ENCODE data around the gene HDGFL3. TPM values are rescaled to one million over a fixed set of nuclear protein-coding genes. Genes with fewer than 3 reads are reported as not detected.

HDGFL3 gene
- total and polyA plus RNA-seq, 9 donors, result 24.7 to 67.6 (median 52.6) TPM

GRCh38 chr15:83113881-83114674 is 93.5 kb downstream of the HDGFL3 start:
- intact Hi-C loops (cut with DNase I), result no loop called here
- DNase-seq, result no peak
- Histone ChIP-seq H3K27me3 (no peaks in the 10 kb centered on the region), H3K27ac (no peak overlapping the region), H3K4me3 (no peak overlapping the region), H3K9me3 (no peaks in the 10 kb centered on the region), H3K4me1 (ENCODE audit: insufficient read depth) (no peaks in the 10 kb centered on the region), H3K36me3 (no peaks in the 10 kb centered on the region)
- WGBS, 3 donors, result 83 to 92% (median 84%) methylated on average over 5 of the region's 5 CpGs
- TF ChIP-seq CTCF (IDR thresholded peaks at IDR 0.05) (no peak), POLR2A (IDR thresholded peaks at IDR 0.05) (no peak), EP300 (IDR thresholded peaks at IDR 0.05) (no peak)

GRCh38 chr15:83112956-83113299 is 94.7 kb downstream of the HDGFL3 start:
- H3K27ac ChIP-seq, result no peak overlapping the region
- no peaks in the 10 kb centered on the region for H3K9me3 ChIP-seq
- intact Hi-C loops (cut with DNase I), result no loop called here
- no peak for DNase-seq
- TF ChIP-seq EP300 (IDR thresholded peaks at IDR 0.05) (no peak), CTCF (IDR thresholded peaks at IDR 0.05) (no peak), POLR2A (IDR thresholded peaks at IDR 0.05) (no peak)
- peaks cover 1% of the 10 kb centered on the region for H3K4me1 ChIP-seq (ENCODE audit: insufficient read depth)
- 31 to 57% (median 42%) methylated on average over 3 of the region's 3 CpGs for WGBS, 3 donors
- no peaks in the 10 kb centered on the region for H3K27me3 ChIP-seq
- H3K36me3 ChIP-seq, result no peaks in the 10 kb centered on the region
- no peak overlapping the region for H3K4me3 ChIP-seq

- intact Hi-C loops (cut with DNase I), result no loop called here
- Histone ChIP-seq H3K4me1 (ENCODE audit: insufficient read depth) (peaks cover 4% of the 10 kb centered on the region), H3K9me3 (no peaks in the 10 kb centered on the region), H3K4me3 (no peak overlapping the region), H3K27ac (no peak overlapping the region), H3K36me3 (no peaks in the 10 kb centered on the region), H3K27me3 (no peaks in the 10 kb centered on the region)
- 56 to 63% (median 57%) methylated on average over 8 of the region's 8 CpGs for WGBS, 3 donors
- no peak for DNase-seq
- TF ChIP-seq EP300 (IDR thresholded peaks at IDR 0.05) (no peak), POLR2A (IDR thresholded peaks at IDR 0.05) (no peak), CTCF (IDR thresholded peaks at IDR 0.05) (no peak)
Observed at GRCh38 chr15:83112233-83112955, 95.2 kb downstream of the HDGFL3 start.

- Histone ChIP-seq H3K27ac (no peak overlapping the region), H3K27me3 (no peaks in the 10 kb centered on the region), H3K4me3 (no peak overlapping the region), H3K9me3 (no peaks in the 10 kb centered on the region), H3K4me1 (ENCODE audit: insufficient read depth) (peaks cover 4% of the 10 kb centered on the region), H3K36me3 (no peaks in the 10 kb centered on the region)
- 94 to 96% (median 95%) methylated on average over 3 of the region's 3 CpGs for WGBS, 3 donors
- TF ChIP-seq POLR2A (IDR thresholded peaks at IDR 0.05) (no peak), EP300 (IDR thresholded peaks at IDR 0.05) (no peak), CTCF (IDR thresholded peaks at IDR 0.05) (no peak)
- DNase-seq, result no peak
- intact Hi-C loops (cut with DNase I), result no loop called here
Observed at GRCh38 chr15:83111149-83111548, 96.5 kb downstream of the HDGFL3 start.

Data from ovary (tissue), 9 donors.